HL-60/S4 treated with phorbol 12-myristate 13-acetate at 8.2 ng/mL for 4 days and 3 days (cell line): ENCODE measurements around the gene RPL32.

Source experiments
- in situ Hi-C: fragments of 300-500 bp; cut with MboI; formaldehyde crosslinking; loops from 2 replicates; pipeline ENCODE4 v1.15.0; 2022; ENCODE audit warnings: low sequenced_read_pairs

Gene RPL32

DNA sequence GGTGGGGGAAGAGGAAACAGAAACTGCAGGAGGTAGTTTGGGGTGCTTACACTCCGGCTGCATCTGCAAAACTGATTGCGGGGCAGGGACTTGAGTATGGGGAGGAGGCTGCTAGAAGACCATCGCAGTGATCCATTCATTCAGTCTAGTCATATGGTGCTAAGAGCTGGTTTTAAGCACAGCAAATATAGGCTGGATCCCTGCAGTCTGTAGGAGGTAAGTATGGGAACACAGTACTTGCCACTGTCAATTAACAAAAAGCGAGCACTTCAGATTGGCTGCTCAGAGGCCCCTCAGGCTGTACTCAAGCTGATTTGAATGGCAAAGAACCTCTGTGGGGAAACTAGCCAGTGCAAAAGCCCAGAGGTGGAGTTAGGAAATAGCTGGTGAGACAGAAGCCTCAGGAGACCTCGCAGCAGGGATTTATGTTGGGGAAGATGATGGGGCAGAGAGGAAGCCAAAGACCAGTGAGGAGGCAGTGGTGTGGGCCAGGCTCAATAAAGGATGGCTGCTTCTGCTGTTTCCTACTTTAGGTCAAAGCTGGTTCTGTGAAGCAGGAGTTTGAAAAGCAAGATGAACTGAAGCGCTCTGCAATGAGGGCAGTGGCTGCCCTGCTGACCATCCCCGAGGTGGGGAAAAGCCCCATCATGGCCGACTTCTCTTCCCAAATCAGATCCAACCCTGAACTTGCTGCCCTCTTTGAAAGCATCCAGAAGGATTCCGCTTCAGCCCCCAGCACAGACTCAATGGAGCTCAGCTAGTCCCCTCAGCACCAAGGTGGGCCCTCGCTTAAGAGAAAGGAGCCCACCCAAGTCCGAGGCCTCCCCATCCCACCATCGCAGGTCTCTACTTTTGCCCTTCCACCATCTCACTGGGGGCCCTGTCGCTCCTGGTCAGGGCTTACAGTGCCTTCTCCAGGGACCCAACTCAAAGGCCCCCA, 7.9 kb downstream of the RPL32 start:
- in situ Hi-C loops = no loop called here

DNA sequence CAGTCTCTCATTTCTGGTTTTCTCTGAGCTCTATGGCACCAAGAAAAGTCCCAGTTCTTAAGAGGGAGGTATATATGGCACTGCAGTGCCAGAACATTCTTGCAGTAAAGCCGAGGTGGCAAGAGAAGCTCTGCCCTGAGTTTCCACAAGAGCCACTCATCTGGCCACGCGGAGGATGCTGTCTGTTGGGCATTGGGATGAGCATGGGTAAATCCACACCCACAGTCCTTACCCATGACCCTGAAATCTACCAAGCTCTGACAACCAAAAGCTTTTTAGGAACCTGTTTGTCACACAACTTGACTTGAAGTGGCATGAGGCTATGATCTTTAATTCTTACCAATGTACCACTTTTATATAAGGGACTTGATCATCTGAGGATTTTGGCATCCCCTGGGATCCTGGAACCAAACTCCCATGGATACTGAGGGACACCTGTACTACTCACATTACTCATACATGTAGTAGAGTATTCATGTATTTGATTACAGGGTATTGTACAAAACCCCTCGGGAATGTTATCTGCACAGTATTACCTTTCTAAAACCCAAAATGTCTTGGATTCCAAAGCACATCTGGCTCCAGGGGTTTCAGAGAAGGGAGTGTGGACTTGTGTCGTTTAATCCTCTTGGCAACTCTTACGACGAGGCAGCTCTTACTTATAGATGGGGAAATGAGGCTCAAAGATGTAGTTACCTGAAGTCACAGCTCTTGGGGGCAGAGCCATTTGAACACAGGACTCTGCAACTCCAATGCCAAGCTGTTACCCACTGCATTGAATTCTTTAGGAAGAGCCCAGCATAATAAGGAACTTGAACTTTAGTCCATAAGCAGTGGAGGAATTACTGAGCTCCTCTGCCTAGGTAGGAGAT, 8.8 kb downstream of the RPL32 start:
- in situ Hi-C loops = no loop called here

DNA sequence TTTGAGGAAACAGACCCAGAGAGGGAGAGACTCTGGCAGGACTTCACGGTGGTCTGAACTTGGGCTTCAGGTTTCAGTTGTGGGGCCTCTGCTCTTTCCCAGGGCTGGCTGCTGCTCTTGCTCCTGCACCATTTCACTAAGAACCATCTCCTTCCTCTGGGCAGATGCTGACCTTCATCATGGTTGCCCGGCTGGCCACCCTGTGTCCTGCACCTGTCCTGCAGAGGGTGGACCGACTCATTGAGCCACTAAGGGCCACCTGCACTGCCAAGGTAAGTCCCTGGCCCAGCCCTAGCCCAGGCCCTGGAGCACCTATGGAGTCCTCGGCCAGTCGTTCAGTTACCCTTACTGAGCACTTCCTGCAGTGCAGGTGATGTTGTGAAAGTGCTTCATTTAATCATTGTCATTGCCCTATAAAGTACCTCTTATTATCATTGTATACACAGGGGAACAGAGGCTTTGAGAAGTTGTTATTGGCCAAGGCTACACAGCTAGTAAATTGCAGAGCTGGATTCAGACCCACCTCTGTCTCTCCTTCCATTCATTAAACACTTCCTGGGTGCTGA, 10.0 kb downstream of the RPL32 start:
- in situ Hi-C loops = no loop called here

DNA sequence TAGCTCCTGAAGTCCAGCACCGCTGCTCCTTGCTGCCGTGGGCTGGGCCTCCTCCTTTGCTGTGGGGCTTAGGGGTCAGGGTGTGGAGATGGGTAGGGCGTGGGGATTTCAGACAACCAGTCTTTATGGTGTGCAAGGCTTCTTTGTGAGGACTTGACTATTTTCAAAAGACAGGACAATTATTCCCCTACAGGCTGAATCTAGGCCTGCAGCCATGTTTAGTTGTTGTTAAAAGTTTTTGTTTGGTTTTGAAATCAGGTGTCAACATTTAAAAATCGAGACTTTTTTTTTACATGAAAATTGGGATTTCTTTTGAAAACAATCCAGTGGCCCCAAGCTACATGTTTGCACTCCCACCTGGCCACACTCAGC, 10.6 kb downstream of the RPL32 start:
- in situ Hi-C loops = no loop called here

DNA sequence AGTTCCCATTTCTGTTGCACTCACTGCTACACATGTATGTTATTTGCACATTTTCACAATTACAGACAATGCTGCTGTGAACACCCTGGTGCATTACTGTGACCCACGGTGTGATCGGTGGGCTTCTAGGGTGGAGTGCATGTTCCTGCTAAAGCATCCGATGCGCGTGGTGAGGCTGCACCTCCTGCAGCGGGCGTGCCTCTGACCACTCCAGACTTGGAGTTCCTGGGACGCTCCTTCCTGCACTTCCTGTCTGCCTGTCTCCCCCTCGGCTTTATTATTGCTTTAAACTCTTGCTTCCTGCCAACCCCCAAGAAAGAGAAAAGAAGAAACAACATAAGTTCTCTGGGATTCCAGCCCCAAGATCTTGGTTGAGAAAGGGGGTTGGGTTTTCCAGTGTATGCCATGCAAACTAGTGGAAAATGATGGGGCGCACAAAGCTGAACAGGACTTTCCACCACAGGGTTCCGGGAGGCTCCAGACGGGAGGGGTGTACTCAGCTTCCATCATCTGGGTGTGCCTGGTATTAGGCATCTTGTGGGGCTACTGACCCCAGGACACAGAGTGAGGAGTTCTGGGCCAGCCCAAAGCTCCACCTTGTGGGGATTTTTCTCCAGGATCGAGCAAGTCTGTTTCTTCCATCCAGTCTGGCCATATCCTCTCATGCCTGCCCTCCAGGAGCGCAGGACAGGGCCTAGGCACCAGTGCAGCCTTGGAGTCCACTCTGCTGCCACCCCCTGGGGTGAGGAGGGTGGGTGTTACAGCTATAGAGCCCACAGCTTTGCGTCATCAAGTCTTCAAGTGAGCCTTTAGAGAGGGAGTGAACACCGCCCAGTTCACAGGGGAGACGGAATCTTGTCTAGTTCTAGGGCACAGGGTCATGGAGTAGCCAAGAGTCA, 11.2 kb downstream of the RPL32 start:
- in situ Hi-C loops = no loop called here

DNA sequence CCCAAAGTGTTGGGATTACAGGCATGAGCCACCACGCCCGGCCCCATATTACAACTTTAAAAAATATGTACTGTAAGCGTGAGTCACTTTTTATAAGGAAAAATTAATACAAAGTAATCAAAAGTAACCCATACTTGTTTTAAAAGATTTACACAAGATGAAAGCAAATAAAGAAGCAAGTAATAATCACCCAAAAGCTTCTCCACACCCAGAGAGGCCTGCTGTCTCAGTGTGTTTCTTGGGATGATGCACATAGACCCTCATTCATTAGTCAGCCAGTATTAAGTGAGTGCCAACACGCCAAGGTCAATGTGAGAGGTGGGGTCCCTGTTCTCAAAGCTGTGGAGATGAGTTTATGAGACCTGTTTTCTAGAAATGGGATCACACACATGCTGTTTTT, 12.0 kb downstream of the RPL32 start:
- in situ Hi-C loops = no loop called here

DNA sequence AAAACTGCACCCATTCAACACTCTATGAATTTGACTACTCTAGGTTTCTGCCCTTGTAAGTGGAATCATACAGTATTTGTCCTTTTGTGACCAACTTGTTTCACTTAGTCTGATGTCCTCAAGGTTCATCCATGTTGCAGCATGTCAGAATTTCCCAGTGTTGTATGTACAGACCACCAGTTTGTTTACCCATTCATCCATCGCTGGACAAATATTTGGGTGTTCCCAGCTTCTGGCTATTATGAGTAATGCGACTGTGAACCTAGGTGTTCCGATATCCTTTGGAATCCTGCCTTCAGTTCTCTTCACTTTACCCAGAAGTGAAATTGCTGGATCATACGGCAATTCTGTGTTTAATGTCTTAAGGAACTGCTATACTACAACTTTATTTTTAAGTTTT, 12.6 kb downstream of the RPL32 start:
- in situ Hi-C loops = no loop called here

DNA sequence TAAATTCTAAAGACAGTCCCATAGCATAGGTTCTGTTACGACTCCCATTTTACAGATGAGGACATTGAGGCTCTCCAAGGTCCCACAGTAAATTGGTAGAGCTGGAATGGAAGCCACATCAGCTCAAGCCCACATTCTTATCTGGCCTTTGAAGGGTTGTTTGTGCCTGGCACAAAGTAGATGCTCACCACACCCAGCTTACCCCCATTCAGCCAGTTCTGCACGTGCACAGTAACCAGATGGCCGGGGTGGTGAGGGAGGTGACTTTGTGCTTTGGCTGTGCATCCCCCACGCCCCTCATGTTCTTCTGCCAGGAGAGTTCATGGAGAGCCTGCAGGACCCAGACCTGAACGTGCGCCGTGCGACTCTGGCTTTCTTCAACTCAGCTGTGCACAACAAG, 16.2 kb downstream of the RPL32 start:
- in situ Hi-C loops = no loop called here

DNA sequence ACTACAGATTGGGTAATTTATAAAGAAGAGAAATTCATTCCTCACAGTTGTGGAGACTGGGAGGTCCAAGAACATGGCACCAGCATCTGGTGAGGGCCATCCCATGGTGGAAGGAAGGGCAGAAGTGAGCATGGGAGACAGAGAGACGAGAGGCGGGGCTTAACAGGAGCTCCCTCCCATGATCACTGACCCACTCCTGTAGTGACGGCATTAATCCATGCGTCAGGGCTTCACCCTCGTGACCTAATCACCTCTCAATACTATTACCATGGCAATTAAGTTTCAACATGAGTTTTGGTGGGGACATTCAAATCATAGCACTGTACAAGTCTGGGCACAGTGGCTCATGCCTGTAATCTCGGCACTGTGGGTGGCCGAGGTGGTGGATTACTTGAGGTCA, 17.1 kb downstream of the RPL32 start:
- in situ Hi-C loops = no loop called here

DNA sequence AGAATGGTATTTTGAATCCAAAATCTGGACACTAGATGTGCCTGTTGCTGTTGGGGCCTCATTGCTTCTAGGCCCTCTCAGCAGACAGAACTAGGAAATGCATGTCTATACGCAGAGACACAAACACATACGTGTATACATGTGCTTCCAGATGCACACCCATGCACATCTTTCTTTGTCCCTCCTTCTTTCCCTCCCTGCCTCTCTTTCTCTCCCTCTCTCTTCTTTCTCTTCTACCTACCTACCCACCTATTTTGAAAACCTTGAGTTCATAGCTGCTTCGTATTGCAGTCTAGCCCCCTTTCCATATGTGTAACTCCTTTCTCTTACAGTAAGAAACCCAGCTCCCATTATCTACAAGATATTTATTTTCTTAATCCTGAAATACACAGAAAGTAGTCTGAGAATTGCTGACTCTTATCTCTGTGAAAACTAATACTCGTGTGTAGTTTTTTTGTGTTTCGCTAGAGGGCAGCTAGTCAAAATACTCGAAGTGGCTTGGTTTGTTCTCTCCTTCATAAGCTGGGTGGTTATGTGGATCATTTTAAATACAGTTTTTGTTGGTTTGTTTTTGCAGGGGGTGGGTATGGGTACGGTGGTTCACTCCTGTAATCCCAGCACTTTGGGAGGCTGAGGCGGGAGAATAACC, 18.5 kb downstream of the RPL32 start:
- in situ Hi-C loops = no loop called here

DNA sequence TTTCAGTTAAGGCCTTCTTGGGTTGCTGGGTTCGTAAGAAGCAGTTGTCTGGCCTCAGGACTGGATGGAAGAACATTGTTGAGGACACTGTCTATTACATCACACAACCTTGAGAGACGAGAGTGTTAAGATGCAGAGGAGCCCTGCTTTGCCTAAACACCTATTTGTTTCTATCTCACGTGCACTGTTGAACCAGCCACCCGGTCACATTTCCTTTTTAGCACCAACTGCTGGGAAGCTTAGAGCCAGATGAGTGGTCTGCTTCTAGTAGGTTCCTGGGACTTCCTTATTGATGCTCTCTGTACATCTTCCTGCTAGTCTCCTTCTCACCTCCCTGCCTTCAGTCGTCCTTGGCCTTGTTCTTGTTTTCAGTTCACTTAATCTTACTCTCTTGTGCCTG, 22.6 kb downstream of the RPL32 start:
- in situ Hi-C loops = no loop called here

DNA sequence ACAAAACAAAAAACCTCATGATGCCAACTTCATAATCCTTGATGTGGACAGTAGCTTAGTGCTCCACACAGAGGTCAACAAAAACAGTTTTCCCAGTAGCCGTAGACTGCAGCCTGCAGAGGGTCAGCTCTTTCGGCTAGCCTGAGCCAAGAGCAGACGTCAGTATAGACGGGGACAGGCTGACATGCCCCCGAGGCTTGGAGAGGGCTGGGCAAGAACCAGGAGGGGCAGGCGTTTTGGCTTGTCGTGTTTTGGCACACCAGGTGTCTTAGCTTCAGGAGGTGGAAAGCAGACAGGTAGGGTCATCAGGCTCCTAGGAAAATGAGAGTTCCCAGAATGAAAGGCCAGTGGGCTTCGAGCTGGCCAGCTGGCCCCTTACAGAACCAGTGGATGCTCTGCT, 23.1 kb downstream of the RPL32 start:
- in situ Hi-C loops = no loop called here

DNA sequence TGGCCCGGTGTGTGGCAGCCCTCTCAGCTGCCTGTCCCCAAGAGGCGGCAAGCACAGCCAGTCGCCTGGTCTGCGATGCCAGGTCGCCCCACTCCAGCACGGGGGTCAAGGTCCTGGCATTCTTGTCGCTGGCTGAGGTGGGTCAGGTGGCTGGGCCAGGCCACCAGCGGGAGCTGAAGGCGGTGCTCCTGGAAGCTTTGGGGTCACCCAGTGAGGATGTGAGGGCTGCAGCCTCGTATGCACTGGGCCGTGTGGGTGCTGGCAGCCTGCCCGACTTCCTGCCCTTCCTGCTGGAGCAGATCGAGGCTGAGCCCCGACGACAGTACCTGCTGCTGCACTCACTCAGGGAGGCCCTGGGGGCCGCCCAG, 24.0 kb downstream of the RPL32 start:
- in situ Hi-C loops = no loop called here

DNA sequence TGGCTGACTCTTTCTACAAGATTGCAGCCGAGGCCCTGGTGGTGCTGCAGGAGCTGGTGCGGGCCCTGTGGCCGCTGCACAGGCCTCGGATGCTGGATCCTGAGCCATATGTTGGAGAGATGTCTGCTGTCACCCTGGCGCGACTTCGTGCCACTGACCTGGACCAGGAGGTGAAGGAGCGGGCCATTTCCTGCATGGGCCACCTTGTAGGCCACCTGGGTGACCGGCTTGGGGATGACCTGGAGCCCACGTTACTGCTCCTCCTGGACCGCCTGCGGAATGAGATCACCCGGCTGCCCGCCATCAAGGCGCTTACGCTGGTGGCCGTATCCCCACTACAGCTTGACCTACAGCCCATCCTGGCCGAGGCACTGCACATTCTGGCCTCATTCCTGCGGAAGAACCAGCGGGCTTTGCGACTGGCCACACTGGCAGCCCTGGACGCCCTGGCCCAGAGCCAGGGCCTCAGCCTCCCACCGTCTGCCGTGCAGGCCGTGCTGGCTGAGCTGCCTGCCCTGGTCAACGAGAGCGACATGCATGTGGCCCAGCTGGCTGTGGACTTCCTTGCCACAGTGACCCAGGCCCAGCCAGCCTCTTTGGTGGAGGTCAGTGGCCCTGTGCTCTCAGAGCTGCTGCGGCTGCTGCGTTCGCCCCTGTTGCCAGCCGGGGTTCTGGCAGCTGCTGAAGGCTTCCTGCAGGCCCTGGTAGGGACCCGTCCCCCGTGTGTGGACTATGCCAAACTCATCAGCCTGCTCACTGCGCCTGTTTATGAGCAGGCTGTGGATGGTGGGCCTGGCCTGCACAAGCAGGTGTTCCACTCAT, 24.6 kb downstream of the RPL32 start:
- in situ Hi-C loops = no loop called here

DNA sequence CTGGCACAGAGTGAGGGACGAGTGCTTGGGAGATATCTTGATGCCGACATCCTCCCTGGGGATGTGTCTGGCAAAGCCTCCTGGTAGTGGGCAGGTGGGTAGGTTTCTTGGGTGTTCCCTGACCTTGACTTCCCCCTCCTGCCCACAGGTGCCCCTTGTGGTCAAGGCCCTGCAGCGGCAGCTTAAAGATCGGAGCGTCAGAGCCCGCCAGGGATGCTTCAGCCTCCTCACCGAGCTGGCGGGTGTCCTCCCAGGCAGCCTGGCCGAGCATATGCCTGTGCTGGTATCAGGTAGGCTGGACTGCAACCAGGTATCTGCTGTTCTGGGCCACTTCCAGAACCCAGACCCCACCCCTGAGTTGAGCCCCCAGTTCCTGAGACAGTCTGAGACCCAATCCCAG, 25.6 kb downstream of the RPL32 start:
- in situ Hi-C loops = no loop called here

DNA sequence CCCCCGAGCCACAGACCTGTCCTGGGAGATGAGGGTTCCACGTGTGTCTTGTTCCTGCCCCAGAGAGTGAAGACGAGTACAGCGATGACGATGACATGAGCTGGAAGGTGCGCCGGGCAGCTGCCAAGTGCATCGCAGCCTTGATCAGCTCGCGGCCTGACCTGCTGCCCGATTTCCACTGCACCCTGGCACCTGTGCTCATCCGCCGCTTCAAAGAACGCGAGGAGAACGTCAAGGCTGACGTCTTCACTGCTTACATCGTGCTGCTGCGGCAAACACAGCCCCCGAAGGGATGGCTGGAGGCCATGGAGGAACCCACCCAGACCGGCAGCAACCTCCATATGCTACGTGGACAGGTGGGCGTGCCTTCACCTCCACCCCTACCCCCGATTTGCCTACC, 26.3 kb downstream of the RPL32 start:
- in situ Hi-C loops = no loop called here

DNA sequence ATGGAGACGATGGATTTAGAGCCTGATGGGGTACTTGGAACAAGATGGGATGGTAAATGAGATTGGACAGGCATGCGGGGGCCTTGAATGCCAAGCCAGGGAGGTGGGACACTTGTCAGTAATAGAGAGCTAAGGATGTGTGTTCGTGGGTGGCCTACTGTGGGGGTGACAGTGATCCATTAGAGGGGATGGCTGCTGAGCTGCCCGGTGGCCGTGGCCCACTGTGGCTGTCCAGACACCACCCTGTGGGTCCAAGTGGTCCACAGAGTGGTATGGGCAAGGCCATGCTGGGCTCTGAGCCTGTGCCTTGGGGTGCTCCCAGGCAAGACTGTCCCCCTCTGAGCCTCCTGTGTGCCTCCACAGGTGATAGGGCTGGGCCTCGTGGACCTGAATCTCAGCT, 27.4 kb downstream of the RPL32 start:
- in situ Hi-C loops = no loop called here

DNA sequence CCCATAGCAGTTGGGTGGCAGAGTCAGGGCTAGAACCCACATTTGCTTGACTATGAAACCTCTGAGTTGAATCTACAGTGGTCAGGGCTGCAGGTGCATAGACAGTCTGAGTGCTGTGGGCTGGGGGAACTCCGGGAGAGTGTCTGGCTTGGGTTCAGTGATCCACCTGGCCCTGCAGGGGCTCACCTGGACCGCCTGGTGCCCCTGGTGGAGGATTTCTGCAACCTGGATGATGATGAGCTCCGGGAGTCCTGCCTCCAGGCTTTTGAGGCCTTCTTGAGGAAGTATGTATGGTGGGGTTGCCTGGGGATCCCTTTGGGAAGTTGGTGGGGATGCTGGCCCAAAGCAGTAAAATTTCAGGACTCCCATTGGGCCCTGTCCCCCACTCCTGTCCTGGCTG, 28.6 kb downstream of the RPL32 start:
- in situ Hi-C loops = no loop called here

DNA sequence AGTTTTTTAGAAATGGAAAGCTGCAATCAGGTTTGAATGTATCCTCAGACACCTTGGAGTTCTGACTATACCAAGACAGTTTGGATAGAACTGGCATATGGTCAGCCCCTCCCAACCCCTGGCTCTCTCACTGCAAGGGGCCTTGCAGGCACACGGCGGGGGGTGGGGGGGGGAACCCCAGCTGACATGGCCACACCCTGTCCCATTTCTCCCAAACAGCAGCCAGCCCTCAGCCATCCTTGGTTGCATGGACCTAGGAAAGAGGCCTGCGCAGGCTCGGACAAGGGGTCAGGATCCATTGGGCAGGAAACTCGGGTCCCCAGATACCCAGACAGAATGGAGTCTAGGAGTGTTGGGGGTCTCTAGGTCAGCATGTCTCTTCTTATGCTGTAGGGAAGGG, 30.4 kb downstream of the RPL32 start:
- in situ Hi-C loops = no loop called here
